ENCODE results near the gene CYTH3. TPM values are rescaled to one million over a fixed set of nuclear protein-coding genes. Genes with fewer than 3 reads are reported as not detected.

Gene CYTH3
- polyA plus RNA-seq, 2 of the 4 experiments (the other 2 are of a cell fraction): 18.6 to 24.2 TPM

DNA sequence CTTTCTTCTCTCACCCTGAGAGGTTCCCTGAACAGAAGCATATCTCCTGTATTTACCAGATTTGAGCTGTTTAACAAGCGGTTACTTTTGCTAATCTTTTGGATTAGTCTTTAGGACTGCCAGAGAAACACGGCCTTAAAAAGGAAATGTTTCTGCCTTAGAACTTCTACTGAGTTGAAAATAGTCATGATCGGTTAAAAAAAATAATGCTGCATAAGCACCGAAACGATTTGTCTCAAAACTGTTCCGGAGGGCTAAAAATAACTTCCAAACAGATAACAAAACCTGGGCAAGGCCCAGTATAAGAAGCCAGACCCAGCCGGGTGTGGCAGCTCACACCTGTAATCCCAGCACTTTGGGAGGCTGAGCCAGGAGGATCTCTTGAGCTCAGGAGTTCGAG is 43.3 kb upstream of the CYTH3 start:
- ATAC-seq (no peak), DNase-seq (ENCODE audit: low read depth in 1 of 2, low spot score in 1 of 2) (no peak), FAIRE-seq (no peak)
- H3K4me2 ChIP-seq: no peak overlapping the region
- 79% methylated on average over 8 of the region's 8 CpGs for WGBS (ENCODE audit: missing lambda C conversion rate)
- H3K4me3 ChIP-seq: no peak overlapping the region
- CTCF ChIA-PET: interaction anchor here (0.7 to 1.3 kb wide), 5 partner anchors 10 to 155 kb away, joined by 3 to 4 read pairs (median 3); no protein-coding TSS in a partner anchor
- H3K27ac ChIP-seq: peak overlapping the region in 1 of 2 experiments; percentile 67; a peak in 3 of 6 replicates
- no peaks in the 10 kb centered on the region for H3K9me3 ChIP-seq
- POLR2A ChIA-PET: no interaction called here
- TF ChIP-seq FOSL2 (IDR thresholded peaks at IDR 0.05) (no peak), FOSL2 (CRISPR knock-in tag; IDR thresholded peaks at IDR 0.05) (no peak), HOXB13 (CRISPR knock-in tag; IDR thresholded peaks at IDR 0.05; ENCODE audit: low read depth) (no peak), MYC (IDR thresholded peaks at IDR 0.05; ENCODE audit: borderline replicate concordance, low read length) (no peak), RCOR1 (IDR thresholded peaks at IDR 0.05; ENCODE audit: low read depth, low read length) (no peak), MAFK (IDR thresholded peaks at IDR 0.05; ENCODE audit: partially characterized antibody) (peak; percentile 9), HDAC2 (IDR thresholded peaks at IDR 0.05) (no peak), NFE2L2 (conservative IDR thresholded peaks at IDR 0.05; ENCODE audit: low read length) (no peak), TP53 (CRISPR knock-in tag; IDR thresholded peaks at IDR 0.05) (no peak)
- H3K4me1 ChIP-seq: peaks cover 12% of the 10 kb centered on the region

GRCh38 chr7:6310271-6310993 is 38.0 kb upstream of the CYTH3 start:
- WGBS (ENCODE audit: missing lambda C conversion rate): 89% methylated on average over 10 of the region's 10 CpGs
- no peak for FAIRE-seq
- no peaks in the 10 kb centered on the region for H3K9me3 ChIP-seq
- peaks cover 29% of the 10 kb centered on the region for H3K4me1 ChIP-seq
- no peak for DNase-seq (ENCODE audit: low read depth in 1 of 2, low spot score in 1 of 2)
- CTCF ChIA-PET: interaction anchor here (0.7 to 3.3 kb wide), 2 partner anchors 12 to 13 kb away, joined by 4 to 18 read pairs; no protein-coding TSS in a partner anchor
- ATAC-seq: no peak
- no peak overlapping the region for H3K4me2 ChIP-seq
- no peak overlapping the region for H3K27ac ChIP-seq
- POLR2A ChIA-PET: no interaction called here
- no peak for TF ChIP-seq ZC3H11A (IDR thresholded peaks at IDR 0.05)
- no peak for TF ChIP-seq CHD2 (IDR thresholded peaks at IDR 0.05; ENCODE audit: low read length, partially characterized antibody)
- TF ChIP-seq JUNB (IDR thresholded peaks at IDR 0.05): no peak
- no peak for TF ChIP-seq POLR2AphosphoS2 (conservative IDR thresholded peaks at IDR 0.05; ENCODE audit: low read length)
- TF ChIP-seq MAFK (IDR thresholded peaks at IDR 0.05; ENCODE audit: partially characterized antibody): no peak
- no peak for TF ChIP-seq KDM1A (IDR thresholded peaks at IDR 0.05; ENCODE audit: low read depth)
- TF ChIP-seq HOXB13 (CRISPR knock-in tag; IDR thresholded peaks at IDR 0.05; ENCODE audit: low read depth): no peak
- no peak for TF ChIP-seq RARB (CRISPR knock-in tag; IDR thresholded peaks at IDR 0.05)
- no peak for TF ChIP-seq ESRRA (IDR thresholded peaks at IDR 0.05; ENCODE audit: borderline replicate concordance, low read length)
- TF ChIP-seq, protein P1, sequence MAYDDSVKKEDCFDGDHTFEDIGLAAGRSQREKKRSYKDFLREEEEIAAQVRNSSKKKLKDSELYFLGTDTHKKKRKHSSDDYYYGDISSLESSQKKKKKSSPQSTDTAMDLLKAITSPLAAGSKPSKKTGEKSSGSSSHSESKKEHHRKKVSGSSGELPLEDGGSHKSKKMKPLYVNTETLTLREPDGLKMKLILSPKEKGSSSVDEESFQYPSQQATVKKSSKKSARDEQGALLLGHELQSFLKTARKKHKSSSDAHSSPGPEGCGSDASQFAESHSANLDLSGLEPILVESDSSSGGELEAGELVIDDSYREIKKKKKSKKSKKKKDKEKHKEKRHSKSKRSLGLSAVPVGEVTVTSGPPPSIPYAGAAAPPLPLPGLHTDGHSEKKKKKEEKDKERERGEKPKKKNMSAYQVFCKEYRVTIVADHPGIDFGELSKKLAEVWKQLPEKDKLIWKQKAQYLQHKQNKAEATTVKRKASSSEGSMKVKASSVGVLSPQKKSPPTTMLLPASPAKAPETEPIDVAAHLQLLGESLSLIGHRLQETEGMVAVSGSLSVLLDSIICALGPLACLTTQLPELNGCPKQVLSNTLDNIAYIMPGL (CRISPR knock-in tag; IDR thresholded peaks at IDR 0.05; ENCODE audit: borderline replicate concordance): no peak
- TF ChIP-seq FOSL2 (IDR thresholded peaks at IDR 0.05): no peak
- no peak for TF ChIP-seq FOSL2 (CRISPR knock-in tag; IDR thresholded peaks at IDR 0.05)
- TF ChIP-seq EHMT2 (IDR thresholded peaks at IDR 0.05; ENCODE audit: low read depth): no peak
- TF ChIP-seq NFE2L2 (conservative IDR thresholded peaks at IDR 0.05; ENCODE audit: low read length): no peak
- TF ChIP-seq KDM5A (IDR thresholded peaks at IDR 0.05): no peak
- no peak for TF ChIP-seq EHF (CRISPR knock-in tag; IDR thresholded peaks at IDR 0.05)
- H3K4me3 ChIP-seq: no peak overlapping the region

DNA sequence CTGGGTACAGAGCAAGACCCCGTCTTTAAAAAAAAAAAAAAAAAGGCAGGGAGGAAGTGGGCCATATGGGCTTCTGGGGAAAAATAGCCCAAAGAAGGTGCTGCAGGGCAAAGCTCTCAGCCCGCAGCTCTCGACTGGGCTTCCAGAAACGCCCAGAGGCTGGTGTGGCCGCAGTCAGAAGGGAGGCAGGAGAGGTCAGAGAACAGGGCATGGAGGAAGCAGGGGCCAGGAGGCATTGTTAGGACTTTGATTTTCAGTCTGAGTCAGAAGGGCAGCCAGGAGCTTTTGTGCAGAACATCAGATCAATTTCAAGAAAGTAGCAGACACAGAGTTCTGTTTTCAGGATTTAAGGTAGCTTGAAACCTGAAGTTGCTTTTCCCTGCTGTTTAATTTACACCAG is 35.3 kb upstream of the CYTH3 start:
- peak overlapping the region; percentile 30 for H3K4me2 ChIP-seq
- no peaks in the 10 kb centered on the region for H3K9me3 ChIP-seq
- POLR2A ChIA-PET: interaction anchor here (0.6 to 1.2 kb wide), 3 partner anchors 25 to 298 kb away, joined by 3 to 19 read pairs (median 3); no protein-coding TSS in a partner anchor
- TF ChIP-seq GATA3 (IDR thresholded peaks at IDR 0.05; ENCODE audit: borderline replicate concordance) (0 out of 2 replicates have a peak, but pooled peaks have one; percentile 5), ZSCAN20 (CRISPR knock-in tag; IDR thresholded peaks at IDR 0.05) (no peak)
- DNase-seq (ENCODE audit: low read depth in 1 of 2, low spot score in 1 of 2) (peak in 1 of 2 experiments; percentile 43), ATAC-seq (peak; percentile 67 to 73; a peak in 4 of 6 replicates), FAIRE-seq (no peak)
- WGBS (ENCODE audit: missing lambda C conversion rate): 8% methylated on average over 5 of the region's 5 CpGs
- peaks cover 45% of the 10 kb centered on the region for H3K4me1 ChIP-seq
- H3K27ac ChIP-seq: peak overlapping the region; percentile 69 to 86
- CTCF ChIA-PET: interaction anchor here (0.6 to 3.3 kb wide), 5 partner anchors 14 to 141 kb away, joined by 3 to 18 read pairs (median 3); no protein-coding TSS in a partner anchor
- no peak overlapping the region for H3K4me3 ChIP-seq

Measured in A549 (cell line).